Heart left ventricle (tissue), 16 donors: ENCODE results near the gene SLC19A2. TPM values are rescaled to one million over a fixed set of nuclear protein-coding genes. Genes with fewer than 3 reads are reported as not detected.

ENCODE experiments used
- ATAC-seq, 4 donors: fragments of 200-7000 bp; cut with Tn5 transposase; one replicate each; pipeline ENCODE4 v1.9.1; 2020 to 2022; ENCODE audit warnings: moderate library complexity in 4 of 4, mild to moderate bottlenecking in 3 of 4, moderate number of reproducible peaks in 1 of 4
- DNase-seq, 5 donors: peaks; one replicate each; pipeline ENCODE4 v3.0.0-alpha.2; 2020
- H3K27ac ChIP-seq, 12 donors: fragments of 200-600 bp; sonication (generic) in 4 of 12; one replicate each; pipeline versions ENCODE4 v1.5.0 to v1.8.0; 2016 to 2022; ENCODE audit warnings: mild to moderate bottlenecking in 2 of 12
- H3K27me3 ChIP-seq, 9 donors: fragments of 200-600 bp; sonication (generic) in 2 of 9; one replicate each; pipeline versions ENCODE4 v1.5.1 to v1.8.0; 2016 to 2022; ENCODE audit warnings: mild to moderate bottlenecking in 3 of 9
- H3K36me3 ChIP-seq, 9 donors: fragments of 200-600 bp; sonication (generic) in 2 of 9; one replicate each; pipeline versions ENCODE4 v1.5.0 to v1.8.0; 2018 to 2022; ENCODE audit warnings: mild to moderate bottlenecking in 2 of 9
- H3K4me1 ChIP-seq, 12 donors: fragments of 200-600 bp; sonication (generic) in 4 of 12; one replicate each; pipeline versions ENCODE4 v1.5.0 to v1.8.0; 2016 to 2022; ENCODE audit warnings: mild to moderate bottlenecking in 3 of 12
- H3K4me3 ChIP-seq, 12 donors: fragments of 200-600 bp; sonication (generic) in 4 of 12; one replicate each; pipeline versions ENCODE4 v1.5.0 to v1.8.0; 2017 to 2022; ENCODE audit warnings: mild to moderate bottlenecking in 9 of 12, moderate library complexity in 4 of 12
- H3K9me3 ChIP-seq, 12 donors: fragments of 200-600 bp; sonication (generic) in 4 of 12; one replicate each; pipeline versions ENCODE4 v1.5.0 to v1.8.0; 2016 to 2022; ENCODE audit warnings: mild to moderate bottlenecking in 1 of 12
- CTCF ChIP-seq, 12 donors: fragments of 200-600 bp; sonication (generic) in 4 of 12; IDR thresholded peaks; one replicate each; pipeline versions ENCODE4 v1.5.0 to v1.8.0; 2018 to 2022; ENCODE audit warnings: antibody characterized with exemption in 12 of 12, mild to moderate bottlenecking in 5 of 12
- POLR2A ChIP-seq, 2 donors: fragments of 450-650 bp; IDR thresholded peaks; one replicate each; pipeline ENCODE4 v1.6.1; 2017; ENCODE audit warnings: antibody characterized with exemption in 2 of 2, mild to moderate bottlenecking in 2 of 2, moderate library complexity in 2 of 2
- WGBS, 4 donors: extraction: QIAGEN DNeasy Blood & Tissue Kit in 2 of 4; methylation state at CpG; one replicate each; pipeline versions ENCODE4 v1.1.5 to v1.1.7; 2013 to 2018; 5-methylcytosine and 5-hydroxymethylcytosine counted together
- intact Hi-C, 10 donors: fragments of 100-400 bp; cut with DNase I; formaldehyde crosslinking; loops; one replicate each; pipeline versions ENCODE4 v1.11.1 to v1.14.2; 2022
- polyA plus RNA-seq, 2 donors: library from polyadenylated mRNA; stranded (reverse); fragments of 200-250 nt; gene quantifications; one replicate each; pipeline ENCODE4 v1.2.3, GENCODE V29; 2013
- total RNA-seq, 9 donors: library from RNA; depleted of rRNA in 2 of 9; stranded (reverse); fragments of >200 nt in 2 of 9; fragmentation: NEBNext Ultra II Directional in 3 of 9; extraction: Animal tissue kit (Norgen Biotek cat#: 25700) in 3 of 9; gene quantifications; one replicate each; pipeline versions ENCODE4 v1.1.0 to v1.2.4, GENCODE V29; 2016 to 2023
- donor health status: ischemic (EF 13 %, LVEDD 7.1; RV severe dilation, severe dysfunction).
- donor health status: healthy with polysubstance abuse.
- donor health status: DM: no; HTN: yes; CAD: no.
- donor health status: DM: no; HTN: no; CAD: no.
- donor health status: ischemic (EF 25% LVEDD 6.9; RV normal size, moderate dysfunction).
- donor health status: ischemic (EF 25% LVEDD 5.7; RV mildly dilated, moderate dysfunction).
- donor health status: healthy.
- donor health status: DM: yes; HTN: yes; CAD: no.
- donor health status: ischemic (EF 35%, LVEDD 5.7; RV mildly dilated, moderate dysfunction).
- donor health status: nonischemic (EF 11% LVEDD 7.7; RV severe dilation, severe dysfunction).
- donor health status: DM: yes; HTN: yes; CAD: no.
- donor health status: PGD.
- donor health status: ischemic (EF 29% LVEDD 5.4; RV normal size, mild dysfunction).
- donor health status: nonischemic (EF 23%, LVEDD 6.1; RV moderate dilation, normal function).

The SLC19A2 gene
- total and polyA plus RNA-seq, 11 donors, result 8.2 to 67.2 (median 14.3) TPM

GRCh38 chr1:169494343-169494742 is 8.6 kb upstream of the SLC19A2 start:
- TF ChIP-seq CTCF (IDR thresholded peaks at IDR 0.05), result no peak
- TF ChIP-seq POLR2A (IDR thresholded peaks at IDR 0.05), result no peak
- Histone ChIP-seq H3K27ac (no peak overlapping the region), H3K27me3 (no peaks in the 10 kb centered on the region), H3K4me1 (no peaks in the 10 kb centered on the region), H3K4me3 (no peak overlapping the region), H3K36me3 (no peaks in the 10 kb centered on the region), H3K9me3 (no peaks in the 10 kb centered on the region)
- 95 to 100% (median 98%) methylated on average over 3 of the region's 3 CpGs for WGBS, 4 donors
- ATAC-seq (no peak), DNase-seq (no peak)
- intact Hi-C loops, result no loop called here

DNA sequence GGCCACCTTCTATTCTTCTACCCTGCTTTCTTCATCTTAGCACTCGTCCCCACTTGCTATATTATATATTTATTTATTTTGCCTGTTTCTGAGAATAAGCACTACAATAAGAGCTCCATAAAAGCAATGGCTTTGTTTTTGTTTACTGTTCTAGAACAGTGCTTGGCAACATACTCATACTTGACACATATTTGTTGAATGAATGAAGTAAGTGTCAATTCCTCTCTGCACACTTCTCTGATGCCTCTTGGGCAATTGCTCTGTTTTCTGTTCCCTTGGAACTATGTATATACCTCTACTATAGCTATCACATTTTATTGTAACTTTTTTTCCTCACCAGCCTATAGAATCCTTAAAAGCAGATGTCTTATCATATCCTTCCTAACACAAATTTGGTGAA is 7.5 kb upstream of the SLC19A2 start:
- Histone ChIP-seq H3K36me3 (no peaks in the 10 kb centered on the region), H3K4me3 (no peak overlapping the region), H3K4me1 (peaks cover 0 to 5% (median 0%) of the 10 kb centered on the region in 12 donors), H3K27me3 (no peaks in the 10 kb centered on the region), H3K27ac (no peak overlapping the region), H3K9me3 (no peaks in the 10 kb centered on the region)
- no peak for TF ChIP-seq POLR2A (IDR thresholded peaks at IDR 0.05)
- TF ChIP-seq CTCF (IDR thresholded peaks at IDR 0.05), result no peak
- 80 to 86% (median 84%) methylated on average over 1 of the region's 1 CpG for WGBS, 4 donors
- DNase-seq, result no peak
- no peak for ATAC-seq
- intact Hi-C loops, result no loop called here

DNA sequence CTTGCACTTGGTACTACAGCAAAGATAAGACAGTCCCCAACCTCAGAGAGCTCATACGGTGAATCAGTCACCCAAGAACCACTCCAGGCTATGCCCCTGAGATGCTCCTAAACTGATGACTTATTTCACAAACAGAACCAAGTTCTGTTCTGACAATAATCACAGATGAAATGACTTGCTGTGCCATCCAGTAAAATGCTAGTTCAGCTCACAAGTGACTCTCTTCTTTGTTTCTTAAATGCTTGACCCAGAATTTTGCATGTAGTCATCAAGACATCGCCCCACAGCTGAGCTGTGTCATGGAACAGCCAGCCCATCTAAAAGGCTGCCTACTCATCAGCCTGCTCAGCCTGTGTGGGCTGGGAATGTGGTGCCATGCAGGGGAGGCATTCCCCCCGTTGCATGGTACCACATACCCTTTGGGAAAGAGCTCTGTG is 6.1 kb upstream of the SLC19A2 start:
- Histone ChIP-seq H3K36me3 (no peaks in the 10 kb centered on the region), H3K27me3 (no peaks in the 10 kb centered on the region), H3K4me3 (no peak overlapping the region), H3K4me1 (peaks cover 0 to 11% (median 5%) of the 10 kb centered on the region in 12 donors), H3K9me3 (no peaks in the 10 kb centered on the region), H3K27ac (no peak overlapping the region)
- DNase-seq (no peak), ATAC-seq (no peak)
- intact Hi-C loops, result no loop called here
- no peak for TF ChIP-seq CTCF (IDR thresholded peaks at IDR 0.05)
- no peak for TF ChIP-seq POLR2A (IDR thresholded peaks at IDR 0.05)
- 63 to 87% (median 85%) methylated on average over 3 of the region's 3 CpGs for WGBS, 4 donors

GRCh38 chr1:169488157-169488556 is 2.4 kb upstream of the SLC19A2 start:
- 79 to 83% (median 83%) methylated on average over 4 of the region's 4 CpGs for WGBS, 4 donors
- no peak for DNase-seq
- TF ChIP-seq POLR2A (IDR thresholded peaks at IDR 0.05) (no peak), CTCF (IDR thresholded peaks at IDR 0.05) (no peak)
- peaks cover 0 to 30% (median 16%) of the 10 kb centered on the region in 12 donors for H3K4me1 ChIP-seq
- no peaks in the 10 kb centered on the region for H3K36me3 ChIP-seq
- intact Hi-C loops, result loop anchor here in 5 of 10 donors (5.0 to 10.0 kb wide), 2 partner anchors 121 to 307 kb away; partner anchors contain the start of genes BLZF1 (in 3 of the 5), NME7 (in 3 of the 5) and METTL18 (in 2 of the 5)
- no peaks in the 10 kb centered on the region for H3K27me3 ChIP-seq
- ATAC-seq, result no peak
- peak overlapping the region in 1 of 12 donors; percentile 98 for H3K27ac ChIP-seq
- no peak overlapping the region for H3K4me3 ChIP-seq
- H3K9me3 ChIP-seq, result no peaks in the 10 kb centered on the region
